PFSK-1 (cell line): ENCODE measurements around the gene RBM34.

Experiments used
- FOXP2 ChIP-seq: optimal IDR thresholded peaks from 2 replicates; pipeline ENCODE3; 2011; ENCODE audit warnings: borderline replicate concordance, control low read depth, inconsistent platforms; ENCODE audit not compliant: insufficient read depth; ENCODE audit errors: extremely low read length, extremely low read depth
- POLR2AphosphoS5 ChIP-seq: IDR thresholded peaks from 2 replicates; pipeline ENCODE4 v1.6.1; 2012; ENCODE audit warnings: low read depth, mild to moderate bottlenecking, control low read depth, low read length, moderate library complexity
- SIN3A ChIP-seq: IDR thresholded peaks from 2 replicates; pipeline ENCODE4 v1.6.1; 2012; ENCODE audit warnings: mild to moderate bottlenecking, low read length, moderate library complexity, borderline replicate concordance; ENCODE audit not compliant: insufficient read depth
- TAF1 ChIP-seq: IDR thresholded peaks from 2 replicates; pipeline ENCODE4 v1.6.1; 2012; ENCODE audit warnings: low read length, control low read depth, borderline replicate concordance; ENCODE audit not compliant: insufficient read depth
- TF ChIP-seq, protein P1 (sequence below), 2 experiments: IDR thresholded peaks; 2 replicates each; pipeline versions ENCODE4 v1.6.1 to v1.8.0; 2011 to 2012; ENCODE audit warnings: low read depth in 2 of 2, low read length in 2 of 2, control low read depth in 1 of 2, inconsistent platforms in 1 of 2, mild to moderate bottlenecking in 1 of 2, moderate library complexity in 1 of 2; ENCODE audit not compliant: insufficient read depth in 1 of 2

DNA sequence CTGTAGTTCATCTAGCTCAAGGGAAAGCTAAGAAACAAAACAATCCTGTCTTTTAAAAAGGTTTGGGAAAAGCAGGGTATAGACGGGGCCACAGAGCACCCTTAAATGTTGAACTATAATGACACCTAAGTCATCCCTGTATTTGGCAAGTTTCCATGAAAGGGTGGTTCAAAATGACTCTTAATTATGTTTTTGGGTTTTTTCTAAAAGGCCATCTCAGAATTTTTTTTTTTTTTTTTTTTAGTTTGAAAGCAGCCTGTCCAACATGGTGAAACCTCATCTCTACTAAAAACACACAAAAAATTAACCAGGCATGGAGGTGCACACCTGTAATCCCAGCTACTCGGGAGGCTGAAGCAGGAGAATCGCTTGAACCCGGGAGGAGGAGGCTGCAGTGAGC is 54.6 kb downstream of the RBM34 start:
- TF ChIP-seq SIN3A (no peak), TAF1 (no peak), POLR2AphosphoS5 (no peak; the same call in 1 of the 2 replicates), FOXP2 (no peak)
- TF ChIP-seq, protein P1, sequence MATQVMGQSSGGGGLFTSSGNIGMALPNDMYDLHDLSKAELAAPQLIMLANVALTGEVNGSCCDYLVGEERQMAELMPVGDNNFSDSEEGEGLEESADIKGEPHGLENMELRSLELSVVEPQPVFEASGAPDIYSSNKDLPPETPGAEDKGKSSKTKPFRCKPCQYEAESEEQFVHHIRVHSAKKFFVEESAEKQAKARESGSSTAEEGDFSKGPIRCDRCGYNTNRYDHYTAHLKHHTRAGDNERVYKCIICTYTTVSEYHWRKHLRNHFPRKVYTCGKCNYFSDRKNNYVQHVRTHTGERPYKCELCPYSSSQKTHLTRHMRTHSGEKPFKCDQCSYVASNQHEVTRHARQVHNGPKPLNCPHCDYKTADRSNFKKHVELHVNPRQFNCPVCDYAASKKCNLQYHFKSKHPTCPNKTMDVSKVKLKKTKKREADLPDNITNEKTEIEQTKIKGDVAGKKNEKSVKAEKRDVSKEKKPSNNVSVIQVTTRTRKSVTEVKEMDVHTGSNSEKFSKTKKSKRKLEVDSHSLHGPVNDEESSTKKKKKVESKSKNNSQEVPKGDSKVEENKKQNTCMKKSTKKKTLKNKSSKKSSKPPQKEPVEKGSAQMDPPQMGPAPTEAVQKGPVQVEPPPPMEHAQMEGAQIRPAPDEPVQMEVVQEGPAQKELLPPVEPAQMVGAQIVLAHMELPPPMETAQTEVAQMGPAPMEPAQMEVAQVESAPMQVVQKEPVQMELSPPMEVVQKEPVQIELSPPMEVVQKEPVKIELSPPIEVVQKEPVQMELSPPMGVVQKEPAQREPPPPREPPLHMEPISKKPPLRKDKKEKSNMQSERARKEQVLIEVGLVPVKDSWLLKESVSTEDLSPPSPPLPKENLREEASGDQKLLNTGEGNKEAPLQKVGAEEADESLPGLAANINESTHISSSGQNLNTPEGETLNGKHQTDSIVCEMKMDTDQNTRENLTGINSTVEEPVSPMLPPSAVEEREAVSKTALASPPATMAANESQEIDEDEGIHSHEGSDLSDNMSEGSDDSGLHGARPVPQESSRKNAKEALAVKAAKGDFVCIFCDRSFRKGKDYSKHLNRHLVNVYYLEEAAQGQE (IDR thresholded peaks at IDR 0.05; ENCODE audit: insufficient read depth in 1 of 2, low read depth in 2 of 2, low read length in 2 of 2), result no peak
